Mucosa of rectum (tissue), 2 donors: ENCODE data around the gene DYSF.

Source experiments
- H3K27ac ChIP-seq, 2 donors: one replicate each; pipeline ENCODE4 v1.7.0; 2013; ENCODE audit warnings: inconsistent platforms in 2 of 2, low read depth in 2 of 2, low read length in 2 of 2
- H3K27me3 ChIP-seq, 2 donors: one replicate each; pipeline ENCODE4 v1.7.0; 2013; ENCODE audit warnings: low read length in 2 of 2; ENCODE audit not compliant: control insufficient read depth in 2 of 2, insufficient read depth in 2 of 2
- H3K36me3 ChIP-seq, 2 donors: one replicate each; pipeline ENCODE4 v1.7.0; 2013; ENCODE audit warnings: low read length in 2 of 2; ENCODE audit not compliant: control insufficient read depth in 2 of 2, insufficient read depth in 2 of 2
- H3K4me1 ChIP-seq, 2 donors: one replicate each; pipeline ENCODE4 v1.7.0; 2013; ENCODE audit warnings: low read length in 2 of 2, mild to moderate bottlenecking in 1 of 2; ENCODE audit not compliant: control insufficient read depth in 2 of 2, insufficient read depth in 2 of 2
- H3K4me3 ChIP-seq, 2 donors: one replicate each; pipeline ENCODE4 v1.7.0; 2013; ENCODE audit warnings: low read length in 2 of 2
- H3K9ac ChIP-seq, 2 donors: one replicate each; pipeline ENCODE4 v1.7.0; 2013; ENCODE audit warnings: low read length in 2 of 2, low read depth in 1 of 2, mild to moderate bottlenecking in 1 of 2
- H3K9me3 ChIP-seq, 2 donors: one replicate each; pipeline ENCODE4 v1.7.0; 2013; ENCODE audit warnings: low read length in 2 of 2; ENCODE audit not compliant: control insufficient read depth in 2 of 2
- donor health status: healthy.
- donor health status: Normal muscosa, but diverticular disease.

The DYSF gene

GRCh38 chr2:71692621-71693277 lies 239.4 kb downstream of the DYSF start:
- H3K4me1 ChIP-seq = no peaks in the 10 kb centered on the region
- H3K9me3 ChIP-seq = no peaks in the 10 kb centered on the region
- no peak overlapping the region for H3K27ac ChIP-seq
- no peaks in the 10 kb centered on the region for H3K36me3 ChIP-seq
- H3K9ac ChIP-seq = no peak overlapping the region
- no peak overlapping the region for H3K4me3 ChIP-seq
- H3K27me3 ChIP-seq = no peaks in the 10 kb centered on the region

- Histone ChIP-seq H3K36me3 (no peaks in the 10 kb centered on the region), H3K9me3 (no peaks in the 10 kb centered on the region), H3K4me1 (no peaks in the 10 kb centered on the region), H3K4me3 (no peak overlapping the region), H3K27me3 (no peaks in the 10 kb centered on the region), H3K27ac (no peak overlapping the region), H3K9ac (no peak overlapping the region)
These were observed 240.2 kb downstream of the DYSF start for GRCh38 chr2:71693286-71694270.

- Histone ChIP-seq H3K9me3 (no peaks in the 10 kb centered on the region), H3K9ac (no peak overlapping the region), H3K27ac (no peak overlapping the region), H3K36me3 (no peaks in the 10 kb centered on the region), H3K4me3 (no peak overlapping the region), H3K4me1 (no peaks in the 10 kb centered on the region), H3K27me3 (no peaks in the 10 kb centered on the region)
These were observed 241.3 kb downstream of the DYSF start for GRCh38 chr2:71694501-71695234.

GRCh38 chr2:71695235-71696120 lies 242.1 kb downstream of the DYSF start:
- Histone ChIP-seq H3K27ac (no peak overlapping the region), H3K9me3 (no peaks in the 10 kb centered on the region), H3K4me3 (no peak overlapping the region), H3K36me3 (no peaks in the 10 kb centered on the region), H3K27me3 (no peaks in the 10 kb centered on the region), H3K9ac (no peak overlapping the region), H3K4me1 (no peaks in the 10 kb centered on the region)

GRCh38 chr2:71696381-71696780 lies 243.0 kb downstream of the DYSF start:
- H3K27me3 ChIP-seq = no peaks in the 10 kb centered on the region
- no peak overlapping the region for H3K9ac ChIP-seq
- no peak overlapping the region for H3K4me3 ChIP-seq
- no peaks in the 10 kb centered on the region for H3K36me3 ChIP-seq
- no peaks in the 10 kb centered on the region for H3K9me3 ChIP-seq
- H3K4me1 ChIP-seq = no peaks in the 10 kb centered on the region
- H3K27ac ChIP-seq = no peak overlapping the region

- Histone ChIP-seq H3K9me3 (no peaks in the 10 kb centered on the region), H3K9ac (no peak overlapping the region), H3K36me3 (no peaks in the 10 kb centered on the region), H3K27ac (no peak overlapping the region), H3K27me3 (no peaks in the 10 kb centered on the region), H3K4me3 (no peak overlapping the region), H3K4me1 (no peaks in the 10 kb centered on the region)
These were observed 244.0 kb downstream of the DYSF start for GRCh38 chr2:71697106-71698004.

GRCh38 chr2:71699428-71699827 lies 246.1 kb downstream of the DYSF start:
- Histone ChIP-seq H3K9ac (no peak overlapping the region), H3K27me3 (no peaks in the 10 kb centered on the region), H3K27ac (no peak overlapping the region), H3K4me3 (no peak overlapping the region), H3K36me3 (no peaks in the 10 kb centered on the region), H3K9me3 (no peaks in the 10 kb centered on the region), H3K4me1 (no peaks in the 10 kb centered on the region)

GRCh38 chr2:71700041-71700657 lies 246.8 kb downstream of the DYSF start:
- no peaks in the 10 kb centered on the region for H3K9me3 ChIP-seq
- no peaks in the 10 kb centered on the region for H3K27me3 ChIP-seq

More at GRCh38 chr2:71700041-71700657, 246.8 kb downstream of the DYSF start:
- no peak overlapping the region for H3K9ac ChIP-seq
- no peaks in the 10 kb centered on the region for H3K36me3 ChIP-seq
- H3K4me1 ChIP-seq = no peaks in the 10 kb centered on the region
- no peak overlapping the region for H3K4me3 ChIP-seq
- H3K27ac ChIP-seq = no peak overlapping the region
